Renal cortical epithelial cell (primary cell): Measurements from ENCODE around the gene CALML5. TPM values are rescaled to one million over a fixed set of nuclear protein-coding genes. Genes with fewer than 3 reads are reported as not detected.

Experiments
- DNase-seq: peaks from one replicate; pipeline ENCODE4 v3.0.0-alpha.2; 2011; ENCODE audit warnings: low read depth
- total RNA-seq: library from RNA; depleted of rRNA; stranded (reverse); fragments of >200 nt; gene quantifications from 2 replicates; pipeline ENCODE4 v1.2.3, GENCODE V29; 2014

The CALML5 gene
- total RNA-seq, 1 donor from 2014 or later: not detected

DNA sequence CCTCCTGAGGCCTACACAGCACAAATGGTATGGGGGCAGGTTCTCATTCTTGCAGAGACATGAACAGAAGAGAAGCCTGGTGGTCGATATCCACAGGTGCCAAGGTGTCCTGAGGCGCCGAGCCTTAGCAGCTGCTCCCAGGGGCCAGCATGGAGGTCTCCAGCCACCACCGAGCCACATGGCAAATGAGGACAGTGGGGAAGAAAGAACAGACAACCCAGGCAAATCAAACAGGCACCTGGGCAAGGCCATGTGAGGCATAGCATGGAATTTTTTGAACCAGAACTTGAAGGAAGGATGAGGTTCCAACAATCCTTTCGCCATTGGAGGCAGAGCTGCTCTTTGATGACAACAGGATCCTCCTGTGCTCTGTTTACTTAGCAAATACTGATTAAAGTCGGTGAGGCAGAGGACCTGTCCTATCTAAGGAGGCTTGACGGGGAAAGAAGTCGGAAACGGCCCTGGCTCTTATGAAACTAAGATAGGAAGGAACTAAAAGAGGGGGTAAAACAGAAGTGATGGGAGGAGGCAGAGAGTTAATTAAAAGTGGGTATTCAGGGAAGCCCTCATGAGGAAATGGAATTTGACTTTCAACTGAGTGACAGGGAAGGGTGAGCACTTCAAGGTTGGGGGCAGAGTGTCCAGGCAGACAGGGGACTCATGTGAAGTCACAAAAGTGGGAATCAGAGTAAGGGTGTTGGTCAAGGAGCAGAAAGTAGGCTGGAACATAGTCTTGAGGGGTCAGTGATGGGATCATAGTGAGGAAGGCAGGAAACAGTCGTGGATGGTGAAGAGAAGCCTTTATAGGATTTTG, 16.8 kb upstream of the CALML5 start:
- DNase-seq: no peak

DNA sequence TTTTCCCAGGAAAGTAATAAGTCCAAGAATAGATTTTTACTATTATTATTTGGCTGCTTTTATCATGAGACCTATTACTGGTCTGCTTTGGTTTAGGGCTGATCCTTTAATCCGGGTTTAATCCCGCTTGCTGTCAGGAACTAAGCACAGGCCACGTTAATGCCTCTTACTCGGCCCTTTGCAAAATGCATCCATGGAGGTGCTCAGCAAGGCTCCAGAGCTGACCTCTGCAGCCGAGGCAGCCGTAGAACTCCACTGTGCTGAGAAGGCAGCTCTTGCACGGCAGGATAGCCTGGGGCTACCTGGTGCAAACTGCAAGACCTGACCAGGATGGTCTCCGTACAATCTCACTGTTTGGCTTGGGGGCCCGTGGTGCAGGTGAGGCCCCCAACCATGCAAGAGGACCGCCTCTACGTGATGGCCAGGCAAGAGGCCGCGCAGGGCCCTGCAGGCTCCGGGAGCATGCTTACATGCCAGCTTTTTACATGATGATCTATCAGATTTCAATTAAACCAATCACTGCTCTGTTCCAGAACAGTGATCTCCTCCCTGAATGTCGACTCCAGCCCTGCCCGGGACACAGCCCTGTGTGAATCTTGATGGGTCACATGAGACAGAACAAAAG, 15.0 kb upstream of the CALML5 start:
- no peak for DNase-seq

DNA sequence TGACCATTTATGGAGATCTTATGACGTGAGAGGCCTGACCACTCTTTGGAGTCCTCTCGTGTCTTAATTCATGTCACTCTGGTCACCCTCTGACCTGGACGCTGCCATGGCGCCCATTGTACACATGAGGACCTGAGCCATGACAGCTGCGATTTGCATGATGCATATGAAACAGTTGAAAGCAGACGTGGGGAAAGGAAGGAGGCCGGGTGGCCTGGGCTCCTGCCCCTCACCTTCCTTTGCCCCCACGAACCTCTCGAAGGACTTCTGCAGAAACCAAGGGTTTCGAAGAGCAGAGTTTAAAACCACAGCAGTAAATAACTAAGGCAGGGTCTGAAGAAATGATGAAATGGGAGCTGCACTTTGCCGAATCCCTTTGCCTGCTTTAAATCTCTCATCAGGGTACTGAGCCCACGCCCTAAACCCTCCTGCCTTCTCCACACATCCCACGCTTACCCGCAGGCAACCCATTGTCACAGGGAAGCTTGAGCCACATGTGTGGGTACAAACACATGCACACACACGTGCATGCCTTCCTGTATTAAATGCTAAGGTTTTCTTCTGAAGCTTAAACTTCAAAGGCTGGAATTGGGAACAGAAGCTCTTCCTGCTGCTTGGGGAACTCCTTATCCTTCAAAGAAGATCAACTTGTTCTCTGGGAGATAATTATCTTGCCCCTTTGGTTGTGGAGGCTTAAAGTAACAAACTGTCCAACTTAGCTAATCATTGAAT, 13.7 kb upstream of the CALML5 start:
- DNase-seq: no peak

DNA sequence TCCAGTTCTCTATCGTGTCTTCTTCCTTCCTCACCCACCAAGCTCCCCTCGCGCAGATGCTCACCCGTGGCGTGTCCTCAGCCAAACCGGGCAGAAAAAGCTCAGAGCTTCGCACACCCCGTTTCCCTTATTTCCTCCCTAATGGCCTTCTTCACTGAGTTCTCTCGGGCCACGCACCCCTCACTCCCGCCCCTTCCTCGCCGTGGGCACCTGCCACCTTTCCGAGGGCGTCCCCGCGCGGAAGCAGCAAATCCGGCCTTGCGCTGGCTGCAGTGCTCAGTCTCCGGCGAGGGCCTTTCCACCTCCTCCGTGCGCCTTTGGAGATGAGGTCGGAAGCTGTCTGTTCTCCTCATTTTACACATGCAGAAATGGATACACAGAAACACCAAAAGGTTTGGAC, 13.0 kb upstream of the CALML5 start:
- no peak for DNase-seq

DNA sequence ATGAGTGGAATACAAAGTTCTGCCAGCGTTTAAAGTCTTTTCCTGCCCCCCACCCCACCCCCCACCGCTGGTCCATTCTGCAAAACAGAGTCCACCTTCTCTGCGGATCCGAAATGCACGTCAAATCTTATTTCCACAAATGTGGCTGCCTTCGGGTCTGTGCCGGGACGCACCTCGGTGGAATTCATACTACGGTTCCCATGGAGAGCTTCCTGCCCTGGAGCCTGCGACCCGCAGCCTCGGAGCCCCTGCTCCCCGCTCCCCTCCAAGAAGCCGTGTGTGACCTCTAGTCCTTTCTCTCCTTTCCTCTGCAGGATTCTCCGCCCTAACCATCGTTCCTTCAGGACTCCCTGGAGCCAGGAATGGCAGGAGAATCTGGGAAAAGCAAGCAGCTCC, 12.5 kb upstream of the CALML5 start:
- DNase-seq: no peak

DNA sequence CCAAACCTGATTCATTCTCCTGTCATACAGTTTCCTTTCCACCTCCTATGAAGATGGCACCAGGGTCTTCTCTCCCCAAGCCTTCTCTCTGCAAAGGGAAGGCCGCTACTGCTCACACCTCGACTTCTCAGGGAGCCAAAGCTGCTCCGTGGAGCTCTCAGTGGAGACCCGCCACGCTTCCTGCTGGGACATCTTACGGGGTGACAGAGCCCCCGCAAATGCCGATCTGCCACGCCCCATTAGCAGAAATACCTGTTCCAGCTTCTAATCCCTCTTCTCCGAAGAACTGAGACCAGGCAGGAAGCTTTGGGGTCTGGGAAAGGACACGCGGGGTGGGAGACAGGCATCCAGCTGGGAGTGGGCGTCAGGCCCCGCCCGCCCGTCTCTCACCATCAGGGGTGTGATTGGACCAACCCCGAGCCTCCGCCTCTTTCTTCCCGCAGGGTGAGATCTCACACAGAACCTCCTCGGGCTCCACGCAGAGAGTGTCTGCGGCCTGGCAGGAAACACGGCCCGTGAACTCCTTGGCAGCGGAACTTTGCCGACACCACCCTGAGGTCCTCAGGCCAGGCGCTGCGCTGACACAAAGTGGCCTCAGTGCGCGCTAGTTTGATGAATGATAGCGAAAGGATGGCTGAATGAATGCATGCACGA, 12.0 kb upstream of the CALML5 start:
- DNase-seq: no peak

DNA sequence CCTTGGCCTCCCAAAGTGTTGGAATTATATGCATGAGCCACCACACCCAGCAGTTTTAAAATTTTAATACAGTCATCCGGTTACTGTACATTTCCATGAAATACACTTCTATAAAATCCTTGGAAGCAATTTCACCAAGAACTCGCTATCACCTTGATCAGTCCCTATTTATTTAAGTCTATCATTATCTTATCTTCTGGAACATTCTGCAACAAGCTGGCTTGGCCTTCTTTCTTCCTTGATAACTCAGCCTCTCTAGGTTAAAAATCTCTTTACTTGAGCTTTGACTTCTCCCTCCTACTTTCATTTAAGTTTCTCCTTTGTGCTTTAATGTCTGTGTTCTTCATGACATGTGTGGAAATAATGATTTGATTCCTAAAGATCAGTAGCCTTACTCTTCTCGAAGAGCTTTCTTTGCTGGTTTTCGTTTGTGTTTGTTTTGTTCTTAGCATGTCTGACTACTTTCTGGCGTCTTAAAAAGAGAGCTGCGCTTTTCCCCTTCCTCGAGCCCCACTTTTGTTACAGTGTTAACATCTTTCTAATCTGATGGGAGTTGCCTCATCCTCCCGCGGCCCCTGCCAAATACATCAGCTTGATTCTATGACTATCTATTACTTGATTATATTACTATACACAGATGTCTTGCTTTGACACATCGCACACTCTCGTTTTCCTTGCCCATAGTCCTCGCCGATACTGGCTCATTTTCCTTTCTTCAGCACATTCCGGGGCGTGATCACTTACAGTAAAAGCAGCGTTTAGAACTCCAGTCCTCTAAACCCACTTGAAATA, 11.1 kb upstream of the CALML5 start:
- no peak for DNase-seq

DNA sequence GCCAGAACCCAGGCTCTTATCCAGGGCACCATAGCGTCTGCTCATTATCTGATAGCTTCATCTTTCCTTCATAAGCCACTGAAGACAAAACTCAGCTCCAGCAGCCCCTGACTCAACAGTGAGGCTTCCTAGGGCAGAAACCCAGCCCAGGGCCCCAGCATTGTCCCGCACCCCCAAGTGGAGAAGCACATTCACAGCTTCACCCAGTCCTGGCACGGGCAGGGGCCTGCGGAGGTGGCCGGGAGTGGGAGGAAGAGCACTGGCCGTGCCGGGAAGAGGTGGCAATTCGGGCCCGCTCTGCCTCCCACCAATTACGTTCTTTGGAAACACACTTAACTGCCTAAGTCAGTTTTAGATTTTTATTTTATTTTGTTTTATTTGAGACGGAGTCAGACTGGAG, 10.3 kb upstream of the CALML5 start:
- no peak for DNase-seq

DNA sequence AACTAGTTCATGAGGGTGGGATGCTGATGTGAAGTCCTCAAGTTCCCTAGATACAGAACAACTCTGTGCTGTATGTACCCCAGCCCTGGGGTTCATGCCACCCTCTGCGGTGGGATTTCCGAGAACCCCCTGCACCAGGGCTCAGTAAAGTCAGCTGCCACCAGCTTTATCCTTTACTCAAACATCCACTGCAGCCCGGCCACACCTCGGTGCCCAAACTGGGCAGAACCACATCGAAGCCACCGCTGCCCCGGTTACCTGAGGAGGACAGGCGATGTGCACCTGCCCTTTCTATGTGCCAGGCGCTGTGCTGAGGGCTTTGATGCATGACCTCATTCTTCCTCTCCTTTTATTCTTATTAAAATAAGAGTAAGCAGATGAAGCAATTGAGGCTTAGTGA, 9.9 kb upstream of the CALML5 start:
- DNase-seq: no peak

DNA sequence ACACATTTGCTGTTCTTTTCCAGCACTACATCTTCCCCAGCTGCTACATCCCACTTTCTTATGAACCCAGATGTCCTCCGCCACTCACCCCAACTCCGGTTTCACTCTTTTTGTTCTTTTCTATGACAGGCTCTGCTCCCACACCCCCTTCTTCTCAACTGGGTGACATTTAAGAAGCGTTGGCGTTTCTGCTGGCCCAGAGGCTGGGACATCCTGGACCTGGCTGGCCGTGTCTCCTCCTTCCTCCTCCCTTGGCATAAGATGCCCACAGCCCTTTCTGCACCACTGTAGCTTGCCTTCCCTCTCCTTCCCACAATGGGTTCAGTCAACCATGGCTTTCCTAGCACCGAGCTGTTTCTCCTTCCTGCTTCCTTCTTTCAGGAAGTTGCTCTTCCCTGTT, 9.4 kb upstream of the CALML5 start:
- no peak for DNase-seq

DNA sequence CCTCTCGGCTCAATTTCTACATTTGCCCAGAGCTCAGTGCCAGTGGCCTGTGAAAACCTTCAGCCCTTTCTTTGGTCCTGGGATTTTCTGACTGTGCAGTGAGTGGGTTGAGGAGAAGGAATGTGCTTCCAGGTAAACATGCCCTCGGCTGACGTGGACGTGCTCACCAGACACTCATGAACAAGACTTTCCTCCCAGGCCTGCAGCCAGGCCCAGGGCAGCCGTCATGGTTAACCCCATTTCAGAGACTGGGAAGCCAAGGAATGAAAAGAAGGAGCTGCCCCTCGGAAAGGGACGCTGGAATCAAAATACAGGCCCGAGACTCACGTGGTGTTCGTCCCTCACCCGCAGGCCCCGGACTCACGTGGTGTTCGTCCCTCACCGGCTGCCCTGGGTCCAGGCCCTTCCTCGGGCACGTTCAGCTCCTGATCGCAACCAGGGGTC, 8.8 kb upstream of the CALML5 start:
- peak; percentile 34 for DNase-seq

DNA sequence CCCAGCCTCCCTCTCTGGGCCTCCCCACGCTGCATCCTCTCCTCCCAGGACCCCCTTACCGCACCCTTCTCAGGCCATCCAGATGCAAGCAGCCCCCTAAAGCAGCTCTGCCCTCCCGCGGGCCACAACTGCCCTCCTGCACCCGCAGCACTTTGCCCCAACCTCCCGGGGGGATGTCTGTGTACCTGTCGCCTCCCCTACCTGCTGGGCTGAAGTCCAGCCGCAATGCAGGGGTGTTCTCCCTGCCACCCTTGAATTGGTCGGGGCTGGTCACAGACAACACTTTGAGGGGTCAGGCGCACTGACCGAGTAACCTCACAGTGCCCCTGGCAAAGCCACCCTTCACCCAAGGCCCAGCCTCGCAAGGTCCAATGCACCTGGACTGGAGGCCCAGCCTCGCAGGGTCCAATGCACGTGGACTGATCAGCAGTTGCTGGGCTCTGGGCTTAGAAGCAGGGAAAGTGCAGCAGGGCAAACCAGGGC, 8.3 kb upstream of the CALML5 start:
- DNase-seq: no peak

DNA sequence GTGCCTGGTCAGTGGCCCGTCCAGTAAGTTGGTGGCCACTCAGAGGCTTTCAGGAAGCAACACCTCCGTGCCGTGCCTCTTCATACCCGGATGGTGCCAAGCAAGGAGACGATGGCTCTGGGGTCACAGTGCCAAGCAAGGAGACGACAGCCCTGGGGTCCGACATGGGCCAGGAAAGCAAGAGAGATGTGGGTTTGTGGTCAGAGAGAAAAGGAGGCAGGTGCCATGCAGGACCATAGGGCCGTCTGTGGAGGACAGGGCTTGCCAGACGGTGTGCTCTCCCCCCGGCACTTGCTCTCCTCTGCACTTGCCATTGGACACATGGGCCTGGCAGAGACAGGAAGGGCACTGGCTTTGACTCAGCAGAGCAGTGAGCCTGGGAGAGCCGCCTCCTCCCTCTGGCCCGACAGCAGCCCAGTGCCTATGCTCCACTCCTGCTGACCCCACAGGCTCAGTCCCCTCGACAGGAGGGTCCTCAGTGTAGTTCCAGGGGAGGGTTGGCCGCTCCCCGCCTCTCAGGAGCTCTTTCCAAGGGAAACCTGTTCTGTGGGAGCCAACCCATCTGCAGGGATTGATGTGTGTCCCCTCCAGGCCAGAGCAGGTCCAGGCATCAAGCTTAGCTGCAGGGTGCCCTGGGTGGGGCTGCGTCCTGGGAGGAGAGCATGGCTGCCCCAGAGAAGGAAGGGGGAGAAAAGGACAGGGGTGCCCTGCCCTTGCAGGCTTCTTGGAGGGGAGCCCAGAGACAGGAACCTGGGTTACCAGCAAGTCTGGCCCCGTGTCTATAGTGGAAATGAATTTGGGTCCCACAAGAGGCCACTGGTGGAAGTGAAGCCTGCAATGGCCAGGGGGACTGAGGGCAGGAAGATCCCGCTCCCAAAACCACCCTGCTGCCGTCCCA, 7.6 kb upstream of the CALML5 start:
- DNase-seq: no peak

DNA sequence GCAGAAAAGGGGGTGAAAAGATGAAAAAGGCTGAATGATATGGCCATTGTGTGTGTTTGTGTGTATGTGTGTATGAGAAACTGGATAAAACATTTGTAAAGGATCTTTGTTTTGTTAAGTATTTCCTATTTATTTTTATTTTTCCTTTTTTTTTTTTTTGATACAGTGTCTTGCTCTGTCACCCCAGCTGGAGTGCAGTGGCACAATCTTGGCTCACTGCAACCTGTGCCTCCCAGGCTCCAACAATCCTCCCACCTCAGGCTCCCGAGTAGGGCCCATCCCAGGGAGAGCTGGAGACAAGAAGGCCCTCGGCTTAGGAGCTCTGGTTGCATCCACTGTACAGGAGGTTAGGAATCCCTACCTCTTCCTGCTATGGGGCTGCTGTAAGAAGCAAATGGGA, 6.9 kb upstream of the CALML5 start:
- no peak for DNase-seq

DNA sequence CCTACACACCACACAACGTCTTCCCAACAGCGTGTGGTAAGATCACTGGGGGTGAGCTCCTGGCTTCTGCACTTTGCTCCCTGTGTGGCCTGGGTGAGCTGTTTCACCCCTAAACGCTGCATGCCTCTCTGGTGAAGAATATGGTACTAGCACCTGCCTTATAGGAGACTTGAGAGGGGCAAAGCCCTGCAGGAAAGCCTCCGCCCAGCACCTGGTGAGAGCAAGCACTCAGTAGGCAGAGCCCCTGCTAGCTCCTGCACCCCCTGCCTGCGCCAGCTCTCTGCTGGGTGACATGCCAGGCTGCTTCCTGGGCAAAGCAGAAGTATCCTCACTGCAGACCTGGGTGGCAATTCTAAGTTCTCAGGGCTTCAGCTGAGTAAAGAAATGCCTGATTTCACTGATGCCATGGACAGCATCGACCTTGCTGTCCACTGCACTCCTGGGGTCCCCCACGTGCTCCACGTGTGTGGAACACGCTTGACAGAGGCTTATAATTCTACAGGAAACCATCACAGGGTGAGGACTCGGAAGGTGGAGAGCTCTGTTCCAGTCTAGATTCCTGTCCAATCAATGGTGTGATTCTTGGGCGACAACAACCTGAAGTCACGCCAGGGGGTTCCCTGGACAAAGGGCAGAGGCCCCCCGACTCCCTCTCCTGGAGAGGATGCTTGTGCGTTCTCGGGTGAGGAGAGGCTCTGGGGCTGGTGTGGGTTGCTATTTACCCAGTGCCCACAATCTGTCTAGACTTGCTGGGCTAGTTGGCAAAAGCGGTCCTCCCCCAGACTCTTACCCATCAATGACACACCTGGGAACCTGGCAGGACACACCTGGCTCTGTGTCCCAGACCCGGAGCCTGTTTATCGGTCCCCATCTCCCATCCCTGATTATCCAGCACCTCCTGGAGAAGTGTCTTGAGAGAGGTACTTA, 5.0 kb upstream of the CALML5 start:
- DNase-seq: no peak

DNA sequence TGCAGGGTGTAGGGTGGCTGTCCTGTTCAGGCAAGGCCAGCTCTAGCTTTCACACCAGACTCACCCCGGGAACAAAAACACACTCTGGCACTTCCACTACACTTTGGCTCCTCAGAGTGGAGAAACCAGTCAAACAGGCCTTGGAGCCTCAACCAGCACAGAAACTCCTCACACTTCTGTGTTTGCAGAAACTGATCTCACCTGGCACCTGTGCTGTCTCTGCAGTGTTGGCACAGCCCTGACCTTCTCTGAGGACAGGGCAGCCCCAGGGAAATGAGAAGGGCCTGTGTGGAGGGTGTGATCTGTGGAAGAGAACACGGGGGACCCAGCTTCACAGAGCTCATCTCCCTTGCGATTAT, 4.1 kb upstream of the CALML5 start:
- no peak for DNase-seq

DNA sequence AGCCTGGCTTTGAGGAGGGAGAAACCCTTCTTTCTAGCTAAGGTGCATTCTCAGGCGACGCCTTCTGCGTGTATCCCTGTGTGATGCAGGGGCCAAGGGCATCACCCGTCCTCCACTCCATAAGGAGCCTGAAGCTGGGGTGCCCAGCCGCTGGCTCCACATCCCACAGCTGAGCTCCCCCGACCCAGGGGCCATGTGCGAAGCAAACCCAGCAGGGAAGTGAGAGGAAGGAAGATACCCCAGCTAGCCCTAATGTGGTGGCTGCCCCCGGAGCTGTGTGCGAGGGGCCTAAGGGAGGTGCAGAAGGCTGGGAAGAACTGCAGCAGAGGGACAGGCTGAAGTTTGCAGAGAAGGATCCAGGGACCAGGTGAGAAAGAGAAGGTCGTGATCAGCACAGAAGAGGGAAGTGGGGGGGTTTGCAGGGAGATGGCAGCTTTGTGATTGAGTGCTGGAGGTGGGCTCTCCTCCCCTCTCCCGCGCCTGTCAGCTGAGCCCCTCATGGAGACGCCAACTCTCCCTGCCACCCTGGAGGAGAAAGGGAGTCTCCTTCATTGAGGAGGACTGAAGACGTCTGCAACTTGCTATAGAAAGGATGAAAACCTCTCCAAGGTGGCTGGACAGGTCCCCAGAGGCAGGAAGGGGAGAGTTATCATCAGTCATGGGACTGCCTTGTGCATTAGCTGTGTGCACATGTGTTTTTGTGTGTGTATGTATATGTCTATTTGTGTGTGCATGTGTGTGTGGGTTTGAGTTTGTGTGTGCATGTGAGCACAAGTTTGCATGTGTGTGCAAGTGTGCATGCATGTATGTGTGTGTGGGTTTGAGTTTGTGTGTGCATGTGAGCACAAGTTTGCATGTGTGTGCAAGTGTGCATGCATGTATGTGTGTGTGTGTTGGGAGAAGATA, 3.5 kb upstream of the CALML5 start:
- DNase-seq: no peak

DNA sequence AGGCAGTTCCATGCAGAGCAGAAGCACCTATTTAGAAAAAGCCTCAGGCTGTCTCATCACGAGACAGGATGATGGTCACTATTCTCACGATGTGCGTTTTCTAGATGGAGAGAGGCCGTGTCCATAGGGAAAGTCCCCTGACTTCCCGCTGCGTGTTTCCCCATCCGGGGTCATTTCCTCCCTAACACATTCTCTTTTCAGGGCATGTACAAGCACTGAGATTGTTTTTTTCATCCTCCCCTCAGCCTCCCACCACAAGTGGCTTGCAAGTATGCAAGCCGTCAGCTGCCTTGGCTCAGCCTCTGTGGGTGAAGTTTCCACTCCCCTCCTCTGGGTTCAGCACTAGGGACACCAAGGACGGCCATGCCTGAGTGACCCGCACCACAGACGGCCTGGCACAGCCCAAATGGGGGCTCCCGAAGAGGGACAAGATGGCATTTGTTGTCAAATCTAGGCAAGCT, 2.7 kb upstream of the CALML5 start:
- no peak for DNase-seq
